HG02884 (cell line): Measurements from ENCODE around the gene CCDC107.

Source experiments
- ATAC-seq: cut with Tn5 transposase; IDR thresholded peaks from one replicate; pipeline ENCODE4 v1.9.1; 2021; ENCODE audit warnings: mild to moderate bottlenecking, moderate library complexity; ENCODE audit not compliant: unreplicated experiment

Gene CCDC107

DNA sequence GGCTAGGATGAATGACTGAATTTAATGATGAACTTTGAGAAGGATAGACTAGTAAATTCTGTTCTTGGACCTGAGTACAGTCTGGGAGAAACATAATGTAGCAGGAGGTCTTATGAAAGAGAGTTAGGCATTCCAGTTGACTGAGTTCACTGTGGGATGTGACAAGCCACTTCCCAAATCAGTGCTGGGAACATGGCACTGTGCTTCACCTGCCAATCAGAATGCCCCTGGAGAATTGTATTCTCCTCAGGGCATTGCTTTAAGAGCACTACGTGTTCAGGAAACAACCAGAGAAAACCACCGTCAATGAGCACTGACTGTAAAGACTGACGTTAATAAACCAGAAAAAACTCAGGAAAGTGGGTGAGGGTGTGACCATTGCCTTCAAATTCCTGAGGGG is 1.2 kb downstream of the CCDC107 start:
- ATAC-seq, result no peak

DNA sequence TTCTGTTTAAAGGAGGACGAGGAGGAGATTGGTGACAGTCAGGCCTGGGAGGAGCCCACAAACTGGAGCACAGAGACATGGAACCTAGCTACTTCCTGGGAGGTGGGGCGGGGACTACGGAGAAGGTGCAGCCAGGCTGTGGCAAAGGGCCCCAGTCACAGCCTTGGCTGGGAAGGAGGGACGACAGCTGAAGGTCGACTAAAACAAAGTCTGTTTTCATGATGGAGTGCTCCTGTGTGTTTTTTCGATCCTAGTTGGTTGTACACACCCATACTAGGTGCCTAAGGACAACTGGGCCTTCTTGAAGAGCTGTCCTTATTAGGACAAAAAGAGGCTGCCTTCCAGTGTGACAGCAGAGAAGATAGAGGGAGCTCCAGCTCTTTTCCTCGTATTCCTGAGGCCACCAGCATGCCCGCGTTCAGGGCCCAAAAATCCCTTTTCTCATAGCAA is 2.9 kb downstream of the CCDC107 start:
- no peak for ATAC-seq

- ATAC-seq, result no peak
Measured at GRCh38 chr9:35661756-35662350, 3.8 kb downstream of the CCDC107 start.

GRCh38 chr9:35662437-35662836 is 4.3 kb downstream of the CCDC107 start:
- no peak for ATAC-seq

DNA sequence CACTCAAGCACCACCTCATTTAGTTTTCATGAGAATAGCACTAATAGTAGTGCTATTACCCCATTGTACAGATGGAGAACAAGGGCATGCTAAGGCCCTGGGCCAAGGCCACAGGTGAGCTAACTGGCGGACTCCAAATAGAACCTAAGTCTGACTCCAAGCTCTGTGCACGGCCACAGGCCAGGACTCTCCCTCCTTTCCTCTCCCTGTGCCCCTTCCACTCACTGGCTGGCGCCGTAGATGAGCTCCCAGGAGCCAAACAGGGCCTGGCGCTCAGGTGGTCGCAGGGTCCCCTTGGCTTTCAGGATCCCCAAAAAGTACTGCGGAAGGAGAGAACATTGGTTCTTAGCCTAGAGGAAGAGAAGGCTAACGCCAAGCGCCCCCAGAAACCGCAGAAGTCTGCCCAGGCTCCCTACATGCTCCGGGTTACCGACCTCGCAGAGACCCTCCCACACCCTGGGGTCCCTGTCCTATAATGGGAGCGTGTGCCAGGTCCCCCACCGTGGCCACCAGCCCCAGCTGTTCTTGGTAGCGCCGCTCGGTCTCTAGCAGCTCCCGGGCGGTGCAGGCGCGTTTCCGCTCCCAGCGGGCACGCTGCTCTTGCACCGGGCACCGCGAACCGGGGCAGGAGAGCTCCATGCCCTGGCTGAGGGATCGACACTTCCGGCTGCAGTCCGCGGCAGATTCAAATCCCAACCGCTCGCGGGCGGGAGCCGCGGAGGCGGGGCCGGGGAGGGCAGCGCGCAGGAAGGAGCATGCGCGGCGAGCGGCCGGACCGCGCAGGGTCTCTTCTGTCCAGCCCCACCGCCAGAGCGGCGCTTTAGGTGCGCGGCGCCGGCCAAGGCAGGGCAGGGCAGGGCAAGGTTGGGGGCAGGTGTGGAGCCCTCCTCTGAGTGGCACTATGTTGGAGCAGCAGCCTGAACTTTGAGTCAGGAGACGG is 6.7 kb downstream of the CCDC107 start, which contains the start of gene ARHGEF39:
Gene ARHGEF39 (minus strand): TSS at position 665 of the 940 bp plus-strand sequence. CDS start 26 bp downstream, at position 639.
- ATAC-seq, result peak; percentile 70

DNA sequence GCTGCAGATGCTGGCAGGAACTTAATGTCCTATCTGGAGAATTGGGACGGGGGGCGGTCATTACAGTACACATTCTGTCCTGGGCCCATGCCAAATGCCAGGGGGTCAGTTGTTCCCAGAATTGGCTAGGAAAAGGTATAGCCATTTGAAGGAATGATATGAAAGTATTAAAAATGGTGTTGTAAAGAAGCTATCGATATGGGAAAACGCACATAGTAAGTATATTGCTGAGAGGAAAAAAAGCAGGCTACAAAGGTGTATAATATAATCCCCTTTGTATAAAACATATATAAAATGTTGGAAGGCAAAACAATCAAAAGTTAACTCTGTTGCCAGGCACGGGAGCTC is 7.4 kb downstream of the CCDC107 start:
- no peak for ATAC-seq

DNA sequence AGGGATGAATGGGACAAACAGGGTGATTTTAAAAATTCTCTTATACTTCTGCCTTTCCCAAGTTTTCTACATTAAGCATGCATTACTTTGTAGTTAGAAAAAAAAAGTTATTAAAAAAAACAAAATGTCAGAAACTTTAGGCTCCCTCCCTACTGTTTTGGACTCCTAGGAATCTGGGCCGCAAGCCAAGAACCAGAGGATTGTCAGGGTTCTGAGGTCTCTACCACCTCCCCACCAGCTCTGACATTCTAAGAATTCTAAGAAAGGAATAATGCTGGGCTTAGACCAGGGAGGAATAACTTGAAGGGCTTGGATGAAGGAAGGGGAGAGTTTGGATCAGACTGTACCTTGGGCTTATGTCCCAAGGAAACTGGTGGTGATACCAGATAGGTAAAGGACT is 8.0 kb downstream of the CCDC107 start:
- ATAC-seq, result no peak

GRCh38 chr9:35666549-35666948 is 8.5 kb downstream of the CCDC107 start:
- ATAC-seq, result no peak

DNA sequence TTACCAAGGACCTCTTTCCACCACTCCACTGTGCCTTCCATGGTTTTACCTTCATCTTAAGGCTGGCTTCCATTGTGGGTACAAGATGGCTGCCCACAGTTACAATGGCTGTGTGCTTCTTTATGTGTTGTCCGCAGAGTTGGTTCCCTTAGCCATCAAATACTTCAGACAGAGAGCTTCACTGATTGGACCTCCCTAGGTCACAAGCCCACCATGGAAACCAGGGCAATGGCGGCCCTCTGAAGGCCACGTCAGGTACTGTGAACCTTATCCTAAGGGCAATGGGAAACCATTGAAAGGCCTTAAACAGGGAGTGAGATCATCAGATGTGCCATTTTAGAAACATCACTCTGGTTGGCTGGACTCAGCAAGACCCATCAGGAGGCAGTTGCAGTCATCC is 9.8 kb downstream of the CCDC107 start:
- ATAC-seq, result no peak

- no peak for ATAC-seq
Measured at GRCh38 chr9:35669331-35670145, 11.4 kb downstream of the CCDC107 start.

GRCh38 chr9:35673132-35674024 is 15.3 kb downstream of the CCDC107 start, which contains the start of gene CA9:
TSS of gene CA9 (plus strand) at chr9:35673928. CDS start at chr9:35673960, 32 bp downstream.
- no peak for ATAC-seq

DNA sequence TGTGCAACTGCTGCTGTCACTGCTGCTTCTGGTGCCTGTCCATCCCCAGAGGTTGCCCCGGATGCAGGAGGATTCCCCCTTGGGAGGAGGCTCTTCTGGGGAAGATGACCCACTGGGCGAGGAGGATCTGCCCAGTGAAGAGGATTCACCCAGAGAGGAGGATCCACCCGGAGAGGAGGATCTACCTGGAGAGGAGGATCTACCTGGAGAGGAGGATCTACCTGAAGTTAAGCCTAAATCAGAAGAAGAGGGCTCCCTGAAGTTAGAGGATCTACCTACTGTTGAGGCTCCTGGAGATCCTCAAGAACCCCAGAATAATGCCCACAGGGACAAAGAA is 15.9 kb downstream of the CCDC107 start:
- ATAC-seq, result no peak

GRCh38 chr9:35675204-35675603 is 17.1 kb downstream of the CCDC107 start:
- ATAC-seq, result no peak

DNA sequence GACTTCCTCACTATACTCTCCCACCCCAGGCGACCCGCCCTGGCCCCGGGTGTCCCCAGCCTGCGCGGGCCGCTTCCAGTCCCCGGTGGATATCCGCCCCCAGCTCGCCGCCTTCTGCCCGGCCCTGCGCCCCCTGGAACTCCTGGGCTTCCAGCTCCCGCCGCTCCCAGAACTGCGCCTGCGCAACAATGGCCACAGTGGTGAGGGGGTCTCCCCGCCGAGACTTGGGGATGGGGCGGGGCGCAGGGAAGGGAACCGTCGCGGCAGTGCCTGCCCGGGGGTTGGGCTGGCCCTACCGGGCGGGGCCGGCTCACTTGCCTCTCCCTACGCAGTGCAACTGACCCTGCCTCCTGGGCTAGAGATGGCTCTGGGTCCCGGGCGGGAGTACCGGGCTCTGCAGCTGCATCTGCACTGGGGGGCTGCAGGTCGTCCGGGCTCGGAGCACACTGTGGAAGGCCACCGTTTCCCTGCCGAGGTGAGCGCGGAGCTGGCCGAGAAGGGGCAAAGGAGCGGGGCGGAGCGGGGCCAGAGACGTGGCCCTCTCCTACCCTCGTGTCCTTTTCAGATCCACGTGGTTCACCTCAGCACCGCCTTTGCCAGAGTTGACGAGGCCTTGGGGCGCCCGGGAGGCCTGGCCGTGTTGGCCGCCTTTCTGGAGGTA is 17.8 kb downstream of the CCDC107 start:
- no peak for ATAC-seq

GRCh38 chr9:35679091-35679490 is 21.0 kb downstream of the CCDC107 start:
- no peak for ATAC-seq

- no peak for ATAC-seq
Measured at GRCh38 chr9:35679766-35680330, 21.8 kb downstream of the CCDC107 start.

DNA sequence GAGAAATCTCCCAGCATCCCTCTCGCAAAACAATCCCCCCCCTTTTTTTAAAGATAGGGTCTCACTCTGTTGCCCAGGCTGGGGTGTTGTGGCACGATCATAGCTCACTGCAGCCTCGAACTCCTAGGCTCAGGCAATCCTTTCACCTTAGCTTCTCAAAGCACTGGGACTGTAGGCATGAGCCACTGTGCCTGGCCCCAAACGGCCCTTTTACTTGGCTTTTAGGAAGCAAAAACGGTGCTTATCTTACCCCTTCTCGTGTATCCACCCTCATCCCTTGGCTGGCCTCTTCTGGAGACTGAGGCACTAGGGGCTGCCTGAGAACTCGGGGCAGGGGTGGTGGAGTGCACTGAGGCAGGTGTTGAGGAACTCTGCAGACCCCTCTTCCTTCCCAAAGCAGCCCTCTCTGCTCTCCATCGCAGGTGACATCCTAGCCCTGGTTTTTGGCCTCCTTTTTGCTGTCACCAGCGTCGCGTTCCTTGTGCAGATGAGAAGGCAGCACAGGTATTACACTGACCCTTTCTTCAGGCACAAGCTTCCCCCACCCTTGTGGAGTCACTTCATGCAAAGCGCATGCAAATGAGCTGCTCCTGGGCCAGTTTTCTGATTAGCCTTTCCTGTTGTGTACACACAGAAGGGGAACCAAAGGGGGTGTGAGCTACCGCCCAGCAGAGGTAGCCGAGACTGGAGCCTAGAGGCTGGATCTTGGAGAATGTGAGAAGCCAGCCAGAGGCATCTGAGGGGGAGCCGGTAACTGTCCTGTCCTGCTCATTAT is 22.4 kb downstream of the CCDC107 start:
- no peak for ATAC-seq

- ATAC-seq, result no peak
Measured at GRCh38 chr9:35681341-35682002, 23.4 kb downstream of the CCDC107 start.
